Activated CD8-positive, alpha-beta memory T cell treated with anti-CD3 and anti-CD28 coated beads, Interleukin-2, amount 50 U/mL, for 24 hours (primary cell): ENCODE results near the gene CIDEA.
"Not testable (repeated sequence)": the region's sequence is repeated elsewhere in the genome, so short reads cannot be mapped to it uniquely, and the experiment has no call there.

Experiments used
- DNase-seq: peaks from one replicate; pipeline ENCODE4 v3.0.0-alpha.2; 2020; ENCODE audit errors: extremely low read depth

CIDEA gene, protein sequence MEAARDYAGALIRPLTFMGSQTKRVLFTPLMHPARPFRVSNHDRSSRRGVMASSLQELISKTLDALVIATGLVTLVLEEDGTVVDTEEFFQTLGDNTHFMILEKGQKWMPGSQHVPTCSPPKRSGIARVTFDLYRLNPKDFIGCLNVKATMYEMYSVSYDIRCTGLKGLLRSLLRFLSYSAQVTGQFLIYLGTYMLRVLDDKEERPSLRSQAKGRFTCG

DNA sequence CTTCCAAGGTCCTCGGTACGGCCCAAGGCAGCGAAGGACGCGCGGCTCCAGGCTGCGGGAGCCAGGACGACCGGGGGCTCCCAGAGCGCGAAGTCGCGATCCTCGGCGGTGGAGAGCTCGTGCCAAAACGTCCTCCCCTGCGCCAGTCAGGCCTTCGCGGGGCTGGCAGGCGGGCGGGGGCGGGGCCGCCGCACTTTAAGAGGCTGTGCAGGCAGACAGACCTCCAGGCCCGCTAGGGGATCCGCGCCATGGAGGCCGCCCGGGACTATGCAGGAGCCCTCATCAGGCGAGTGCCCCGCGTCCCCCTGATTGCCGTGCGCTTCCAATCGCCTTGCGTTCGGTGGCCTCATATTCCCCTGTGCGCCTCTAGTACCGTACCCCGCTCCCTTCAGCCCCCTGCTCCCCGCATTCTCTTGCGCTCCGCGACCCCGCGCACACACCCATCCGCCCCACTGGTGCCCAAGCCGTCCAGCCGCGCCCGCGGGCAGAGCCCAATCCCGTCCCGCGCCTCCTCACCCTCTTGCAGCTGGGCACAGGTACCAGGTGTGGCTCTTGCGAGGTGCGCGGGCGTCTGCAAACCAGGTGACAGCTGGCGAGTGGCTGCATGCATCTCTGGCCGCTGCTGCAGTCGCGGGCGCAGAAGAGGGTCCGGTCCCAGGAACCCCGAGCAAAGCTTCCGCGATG is at the start of gene CIDEA:
TSS of gene CIDEA (plus strand) at position 226 of the 684 bp plus-strand sequence. CDS start at position 249, 23 bp downstream.
- DNase-seq = no peak

DNA sequence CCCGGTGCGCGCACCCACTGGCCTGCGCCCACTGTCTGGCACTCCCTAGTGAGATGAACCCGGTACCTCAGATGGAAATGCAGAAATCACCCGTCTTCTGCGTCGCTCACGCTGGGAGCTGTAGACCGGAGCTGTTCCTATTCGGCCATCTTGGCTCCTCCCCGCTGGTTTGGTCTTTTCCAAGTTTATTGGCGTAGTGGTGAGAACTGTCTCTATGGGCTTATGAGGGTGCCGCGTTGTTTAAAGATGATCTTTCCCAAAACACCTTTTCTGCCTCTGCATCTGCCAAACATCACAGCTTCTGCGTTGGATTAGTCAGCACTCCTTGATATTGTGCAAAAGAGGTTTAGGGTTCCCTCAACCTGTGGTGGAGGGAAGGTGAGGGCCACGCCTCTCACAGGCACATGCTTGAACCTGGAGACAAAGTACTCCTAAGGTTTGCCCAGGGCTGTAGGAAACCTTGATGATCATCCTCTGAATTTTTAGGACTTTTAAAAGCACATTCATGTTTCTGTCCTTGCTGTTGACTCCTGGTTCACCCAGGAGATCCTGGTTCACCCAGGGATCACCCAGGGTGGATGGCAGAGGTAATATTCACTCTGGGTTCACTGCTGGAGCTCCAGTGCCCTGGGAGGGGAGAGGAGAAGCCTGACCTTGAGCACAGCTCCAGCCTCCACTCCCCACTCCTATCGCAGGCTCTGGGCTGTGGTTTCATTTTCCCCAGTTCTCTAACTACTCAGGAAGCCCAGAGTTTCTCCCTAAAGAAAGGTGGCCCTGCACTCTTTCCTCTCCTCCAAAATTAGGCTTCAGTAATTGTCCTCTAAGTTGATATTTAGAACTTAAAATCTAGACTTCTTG is 45.6 kb upstream of the CIDEA start:
- DNase-seq = not testable (repeated sequence)

DNA sequence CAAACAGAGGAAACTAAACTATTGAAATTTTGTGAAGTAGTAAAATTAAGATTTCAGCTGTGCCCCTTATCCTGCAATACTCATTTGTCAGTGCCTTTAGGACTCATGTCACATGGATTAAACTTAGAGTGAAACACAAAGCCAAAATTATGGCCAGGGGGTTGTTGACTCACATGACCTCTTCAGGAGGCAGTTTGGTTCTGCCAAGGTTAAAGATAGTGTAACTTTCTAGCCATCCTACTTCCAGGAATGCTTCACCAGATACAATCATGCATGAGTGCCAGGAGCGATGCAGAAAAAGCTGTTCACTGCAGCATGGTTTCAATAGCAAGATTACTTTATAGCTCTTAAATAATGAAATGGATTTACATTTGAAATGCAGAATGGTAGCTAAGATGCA is 41.9 kb upstream of the CIDEA start:
- DNase-seq = not testable (repeated sequence)

DNA sequence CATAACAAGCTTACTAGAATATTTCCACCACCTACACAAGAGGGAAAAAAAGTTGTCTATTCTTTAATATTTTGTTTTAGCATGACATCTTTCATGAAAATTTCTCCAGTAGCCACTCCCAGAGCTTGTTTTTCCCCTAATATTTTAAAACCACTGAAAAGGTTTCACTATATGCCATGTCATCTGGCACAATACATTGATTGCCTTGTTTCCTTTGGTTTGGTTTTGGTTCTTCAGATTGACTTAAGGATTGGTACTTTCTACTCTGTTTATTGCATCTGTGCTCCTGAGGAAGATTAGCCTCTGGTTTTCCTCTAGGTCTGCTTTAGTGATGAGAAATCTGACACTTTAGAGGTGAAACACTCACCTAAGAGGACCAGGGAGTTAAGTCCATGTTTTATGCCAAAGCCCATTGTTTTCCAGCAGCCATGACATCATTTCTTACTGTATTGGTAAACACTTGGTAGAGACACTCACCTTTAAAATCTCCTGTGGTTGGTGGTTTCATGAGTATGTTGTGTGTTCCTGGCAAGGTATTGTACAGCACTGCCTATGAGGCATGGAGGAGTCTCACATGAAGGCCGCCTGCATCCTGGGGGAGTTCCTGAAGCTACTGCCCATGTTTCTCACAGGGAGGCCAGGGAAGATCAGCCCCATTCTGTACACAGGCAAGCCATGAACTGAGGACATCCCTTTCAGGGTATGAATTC is 39.7 kb upstream of the CIDEA start:
- not testable (repeated sequence) for DNase-seq

DNA sequence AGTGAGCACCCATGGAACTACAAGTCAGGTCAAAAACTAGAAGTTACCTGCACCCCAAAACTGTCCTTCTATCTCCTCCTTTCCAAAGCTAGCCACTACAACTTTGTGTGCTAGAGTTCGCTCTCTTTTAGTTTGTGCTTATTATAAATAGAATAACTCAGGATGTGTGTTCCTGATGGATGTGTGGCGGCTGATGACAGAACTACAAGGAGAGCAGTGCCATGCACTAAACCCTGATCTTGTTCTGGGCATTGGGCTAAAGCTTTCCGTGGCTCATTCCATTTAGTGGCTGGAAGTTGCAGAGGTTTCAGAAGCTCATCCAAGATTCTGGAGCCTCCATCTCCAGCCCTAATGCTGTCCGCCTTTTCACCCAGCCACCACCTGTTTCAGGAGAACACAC is 37.7 kb upstream of the CIDEA start:
- DNase-seq = not testable (repeated sequence)

DNA sequence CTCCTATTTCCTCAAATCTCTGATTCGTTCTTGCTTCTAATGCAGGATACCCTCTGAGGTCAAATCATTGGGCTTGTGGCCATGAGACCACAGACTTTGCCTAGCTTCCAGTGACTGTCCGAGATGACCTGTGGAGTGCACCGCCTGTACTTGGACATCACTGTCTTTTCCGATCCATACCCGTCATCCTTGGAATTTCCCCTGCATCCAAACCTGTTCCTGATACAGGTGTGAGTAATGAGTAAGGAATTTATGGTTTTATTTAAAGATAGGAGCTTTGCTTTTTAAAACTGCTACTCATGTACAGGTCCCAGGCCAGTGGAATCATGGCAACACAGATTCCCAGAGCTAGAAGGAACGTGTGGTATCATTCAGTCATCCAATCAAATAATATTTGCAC is 35.6 kb upstream of the CIDEA start:
- not testable (repeated sequence) for DNase-seq

DNA sequence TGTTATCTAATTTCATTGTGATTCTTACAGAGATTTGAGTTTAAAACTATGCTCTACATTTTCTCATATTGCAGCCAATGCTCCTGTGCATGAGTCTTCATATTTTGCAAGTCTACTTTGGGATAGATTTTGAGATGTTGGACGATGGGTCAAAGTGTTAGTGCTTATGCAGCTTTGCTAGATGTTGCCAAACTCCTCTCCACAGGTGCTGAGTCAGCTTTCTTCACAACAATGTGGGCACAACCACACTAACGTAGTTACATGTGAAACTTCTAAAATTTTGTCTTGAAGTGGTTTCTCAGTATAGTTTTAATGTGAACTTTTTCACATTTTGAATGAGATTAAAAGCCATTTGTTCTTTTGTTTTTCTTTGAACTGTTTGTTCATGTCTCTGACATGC is 32.1 kb upstream of the CIDEA start:
- not testable (repeated sequence) for DNase-seq

DNA sequence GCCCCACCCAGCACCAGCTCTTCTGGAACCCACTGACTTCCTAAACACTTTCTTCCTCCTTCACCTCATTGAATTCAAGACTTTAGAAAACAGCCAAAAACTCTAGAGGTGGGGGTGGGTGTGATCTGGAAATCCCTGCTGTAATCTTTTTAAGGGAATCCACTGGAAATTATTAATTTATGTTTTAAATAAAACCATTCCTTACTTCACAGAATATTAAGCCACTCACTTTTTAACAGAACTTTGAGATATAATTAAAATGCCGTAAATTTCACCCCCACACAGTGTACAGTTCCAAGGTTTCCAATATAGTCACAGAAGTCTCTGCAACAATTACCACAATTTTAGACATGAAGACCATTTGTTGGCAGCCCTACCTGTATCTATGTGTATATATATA is 30.8 kb upstream of the CIDEA start:
- not testable (repeated sequence) for DNase-seq

DNA sequence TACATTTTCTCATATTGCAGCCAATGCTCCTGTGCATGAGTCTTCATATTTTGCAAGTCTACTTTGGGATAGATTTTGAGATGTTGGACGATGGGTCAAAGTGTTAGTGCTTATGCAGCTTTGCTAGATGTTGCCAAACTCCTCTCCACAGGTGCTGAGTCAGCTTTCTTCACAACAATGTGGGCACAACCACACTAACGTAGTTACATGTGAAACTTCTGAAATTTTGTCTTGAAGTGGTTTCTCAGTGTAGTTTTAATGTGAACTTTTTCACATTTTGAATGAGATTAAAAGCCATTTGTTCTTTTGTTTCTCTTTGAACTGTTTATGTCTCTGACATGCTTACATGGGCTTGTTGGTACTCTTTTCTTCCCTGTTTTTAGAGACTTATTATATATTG is 27.4 kb upstream of the CIDEA start:
- DNase-seq = not testable (repeated sequence)

DNA sequence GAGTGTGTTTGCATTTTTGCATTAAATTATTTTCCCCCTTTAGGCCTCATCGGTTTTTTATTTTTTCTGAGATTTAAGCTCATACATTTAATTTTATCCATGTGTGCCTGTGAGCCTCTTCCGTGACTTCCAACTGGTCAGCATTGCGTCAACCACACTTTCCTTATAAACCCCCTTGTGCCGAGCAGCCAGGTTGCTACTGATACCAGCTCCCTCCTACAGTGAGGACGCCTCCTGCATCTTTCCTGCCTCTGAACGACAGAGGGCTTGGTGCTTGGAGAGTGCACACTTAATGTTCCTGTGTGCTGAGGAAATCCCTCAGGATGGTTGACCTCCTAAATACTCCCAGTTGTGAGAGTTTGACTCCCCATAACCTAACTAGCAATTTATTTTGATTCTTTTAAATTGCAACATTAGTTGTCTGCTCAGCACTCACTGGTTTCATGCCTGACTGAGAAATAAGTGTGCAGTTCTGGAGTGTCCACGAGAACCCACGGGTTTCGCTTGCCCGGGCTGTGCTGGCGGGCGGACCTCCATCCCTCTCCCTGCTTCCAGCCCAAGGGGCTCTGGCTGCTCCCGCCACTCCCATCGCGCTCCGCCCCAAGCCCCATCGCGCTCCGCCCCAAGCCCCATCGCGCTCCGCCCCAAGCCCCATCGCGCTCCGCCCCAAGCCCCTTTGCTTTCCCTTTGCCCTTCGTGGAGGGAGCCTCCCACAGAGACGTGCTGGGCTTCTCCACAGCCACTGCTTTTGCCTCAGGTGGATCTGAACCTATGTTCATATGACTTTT is 26.6 kb upstream of the CIDEA start:
- DNase-seq = not testable (repeated sequence)

DNA sequence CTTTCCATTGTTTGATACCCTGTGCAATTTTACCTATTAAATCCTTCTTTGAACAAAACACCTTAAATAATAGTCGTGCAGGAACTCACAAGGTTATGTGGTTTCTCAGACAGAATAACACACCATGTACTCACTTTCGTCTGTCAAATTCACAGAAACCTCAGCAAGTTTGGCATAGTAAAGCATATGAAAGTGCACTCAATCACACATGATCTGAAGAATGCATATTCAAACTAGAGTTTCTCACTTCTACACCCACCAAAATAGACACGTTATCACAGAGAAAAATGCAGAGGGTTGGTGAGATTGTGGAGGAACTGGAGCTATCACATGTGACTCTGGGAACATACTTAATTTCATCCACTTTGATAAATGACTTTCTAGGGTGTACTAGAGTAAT is 25.9 kb upstream of the CIDEA start:
- not testable (repeated sequence) for DNase-seq

DNA sequence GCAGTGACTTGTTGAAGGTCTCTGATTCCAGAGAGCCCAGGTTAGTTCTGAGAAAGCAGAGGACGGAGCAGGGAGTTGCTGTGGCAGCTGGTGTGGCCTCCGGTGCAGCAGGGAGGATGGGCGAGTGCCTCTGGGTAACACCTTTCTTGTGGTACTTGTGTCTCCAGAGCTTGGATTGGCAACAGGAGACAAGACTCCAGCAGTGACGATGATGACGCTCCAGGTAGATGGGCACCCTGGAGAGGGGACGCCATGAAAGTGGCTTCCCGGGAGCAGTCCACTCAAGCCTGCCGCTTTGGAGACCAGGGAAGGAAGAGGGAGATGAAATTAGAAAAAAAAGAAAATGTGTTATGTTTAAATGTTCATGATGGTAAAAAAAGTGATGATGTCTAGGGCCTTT is 23.6 kb upstream of the CIDEA start:
- DNase-seq = not testable (repeated sequence)

DNA sequence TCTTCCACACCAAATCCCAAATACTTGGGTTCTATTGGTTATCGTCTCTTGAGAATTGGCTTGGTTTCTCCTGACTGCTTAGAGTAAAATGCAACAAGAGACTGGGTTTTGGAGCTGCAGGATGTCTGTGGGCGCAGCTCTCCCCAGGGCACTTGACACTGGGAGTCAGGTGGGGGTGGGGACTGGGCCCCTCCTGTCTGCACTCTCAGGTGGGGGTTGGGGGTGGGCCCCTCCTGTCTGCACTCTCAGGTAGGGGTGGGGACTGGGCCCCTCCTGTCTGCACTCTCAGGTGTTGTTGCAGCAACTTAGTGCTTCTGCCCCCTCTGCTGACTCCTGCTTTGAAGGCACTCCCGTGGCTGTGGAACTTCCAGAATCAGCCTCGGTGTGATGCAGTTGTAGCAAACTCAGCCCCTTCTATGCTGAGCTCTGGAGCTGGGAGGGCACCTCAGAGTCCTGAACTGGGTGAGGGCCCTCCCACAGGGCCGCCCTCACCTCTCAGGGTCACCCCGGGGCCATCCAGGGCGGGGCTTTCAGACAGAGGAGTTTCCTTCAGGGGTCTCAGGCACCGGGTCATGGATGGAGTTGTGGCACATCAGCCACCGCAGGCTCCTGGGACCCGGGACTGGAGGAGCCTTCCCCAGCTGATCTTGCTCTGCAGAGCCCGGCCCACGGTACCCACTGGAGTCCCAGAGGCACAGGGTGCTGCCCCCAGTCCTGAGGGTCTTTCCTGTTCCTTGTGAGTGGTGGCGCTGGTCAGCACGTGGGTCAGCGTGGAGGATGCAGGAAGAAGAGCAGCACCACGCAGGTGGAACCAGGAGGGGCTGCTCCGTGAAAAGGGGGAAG is 22.9 kb upstream of the CIDEA start:
- DNase-seq = no peak

DNA sequence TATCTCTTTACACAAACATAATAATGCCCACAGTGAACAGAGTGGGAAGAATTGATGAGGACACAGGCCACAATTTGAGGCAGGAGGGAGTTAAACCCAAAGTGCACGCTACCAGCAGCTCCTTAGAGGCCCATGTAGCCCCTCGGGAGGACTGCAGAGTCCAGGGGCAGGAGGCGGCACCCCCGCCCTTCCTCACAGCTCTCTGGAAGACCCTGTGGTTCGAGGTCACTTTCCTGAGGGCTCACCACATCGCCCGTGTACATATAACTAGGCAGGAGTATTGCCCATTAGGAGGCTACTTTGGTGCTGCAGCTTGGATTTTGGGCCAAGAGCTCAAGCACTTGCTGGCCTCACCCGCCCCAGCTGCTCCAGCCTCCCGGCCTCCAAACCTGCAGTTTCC is 22.2 kb upstream of the CIDEA start:
- DNase-seq = no peak

DNA sequence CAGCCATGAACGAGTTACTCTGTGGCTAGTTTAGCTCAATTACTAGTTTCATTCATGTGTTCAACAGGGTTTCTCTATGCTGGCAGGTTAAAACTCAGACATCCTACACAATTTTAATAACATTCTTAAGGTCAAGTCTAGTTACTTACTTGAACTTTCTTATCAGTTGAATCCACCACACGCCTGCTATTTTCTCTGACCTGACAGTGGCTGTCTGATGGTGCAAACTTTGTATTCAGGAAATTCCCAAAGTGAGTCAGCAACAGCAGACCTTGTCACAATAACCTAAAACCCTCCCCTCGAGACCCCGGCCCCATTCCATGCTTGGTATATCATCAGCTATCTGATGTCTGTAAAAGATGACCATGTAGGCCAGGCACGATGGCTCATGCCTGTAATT is 20.8 kb upstream of the CIDEA start:
- no peak for DNase-seq

DNA sequence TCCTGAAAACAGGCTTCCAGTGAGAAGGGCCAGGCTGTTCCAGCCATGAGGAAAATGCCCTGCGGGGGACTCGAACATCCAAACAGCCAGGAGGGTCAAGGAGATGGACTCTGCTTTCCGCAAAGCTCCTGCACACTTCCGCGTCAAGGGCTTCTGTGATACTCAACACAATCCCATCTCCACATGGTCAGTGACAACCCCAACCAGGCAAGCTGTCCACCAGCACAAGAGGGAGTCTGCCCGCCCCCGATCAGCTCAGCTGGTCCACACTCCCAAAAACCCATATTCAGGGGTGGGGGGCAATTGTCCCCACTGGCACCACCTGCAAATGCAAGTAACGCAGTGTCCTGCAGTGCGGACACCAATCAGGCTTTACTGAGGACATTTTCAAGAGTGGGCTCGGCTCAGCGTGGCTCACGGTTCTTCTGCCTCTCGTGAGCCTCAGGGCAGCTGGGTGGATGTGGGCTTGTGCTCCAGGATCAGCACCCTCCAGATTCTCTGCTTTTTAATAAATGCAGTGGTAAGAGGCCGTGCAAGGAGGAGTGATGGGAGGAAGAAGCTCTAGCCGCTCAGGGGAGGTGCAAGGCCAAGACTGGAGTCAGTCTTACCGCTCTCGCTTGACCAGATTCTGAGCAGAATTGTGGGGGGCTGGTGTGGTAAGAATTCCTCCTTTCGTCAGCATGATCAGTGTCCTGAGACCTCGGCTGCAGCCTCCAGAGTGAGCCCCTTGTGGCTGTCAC is 19.5 kb upstream of the CIDEA start:
- no peak for DNase-seq

DNA sequence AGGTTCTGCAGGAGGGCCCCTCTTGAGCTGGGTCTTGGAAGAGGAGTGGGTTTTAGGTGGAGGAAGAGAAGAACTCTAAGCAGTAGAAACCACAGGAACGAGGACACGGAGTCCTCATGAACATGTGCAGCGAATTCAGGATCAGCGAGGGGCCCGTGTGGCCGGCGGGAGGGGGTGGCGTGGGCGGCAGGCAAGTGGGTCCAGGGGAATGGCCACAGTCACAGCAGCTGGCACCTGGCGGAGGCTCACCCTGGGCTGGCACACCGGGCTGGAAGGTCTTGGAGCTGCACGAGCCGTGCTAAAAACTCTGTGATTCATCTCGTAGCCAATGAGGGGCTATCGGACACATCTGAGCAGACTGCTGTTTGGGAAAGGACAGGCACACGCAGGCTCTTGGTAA is 18.0 kb upstream of the CIDEA start:
- no peak for DNase-seq

DNA sequence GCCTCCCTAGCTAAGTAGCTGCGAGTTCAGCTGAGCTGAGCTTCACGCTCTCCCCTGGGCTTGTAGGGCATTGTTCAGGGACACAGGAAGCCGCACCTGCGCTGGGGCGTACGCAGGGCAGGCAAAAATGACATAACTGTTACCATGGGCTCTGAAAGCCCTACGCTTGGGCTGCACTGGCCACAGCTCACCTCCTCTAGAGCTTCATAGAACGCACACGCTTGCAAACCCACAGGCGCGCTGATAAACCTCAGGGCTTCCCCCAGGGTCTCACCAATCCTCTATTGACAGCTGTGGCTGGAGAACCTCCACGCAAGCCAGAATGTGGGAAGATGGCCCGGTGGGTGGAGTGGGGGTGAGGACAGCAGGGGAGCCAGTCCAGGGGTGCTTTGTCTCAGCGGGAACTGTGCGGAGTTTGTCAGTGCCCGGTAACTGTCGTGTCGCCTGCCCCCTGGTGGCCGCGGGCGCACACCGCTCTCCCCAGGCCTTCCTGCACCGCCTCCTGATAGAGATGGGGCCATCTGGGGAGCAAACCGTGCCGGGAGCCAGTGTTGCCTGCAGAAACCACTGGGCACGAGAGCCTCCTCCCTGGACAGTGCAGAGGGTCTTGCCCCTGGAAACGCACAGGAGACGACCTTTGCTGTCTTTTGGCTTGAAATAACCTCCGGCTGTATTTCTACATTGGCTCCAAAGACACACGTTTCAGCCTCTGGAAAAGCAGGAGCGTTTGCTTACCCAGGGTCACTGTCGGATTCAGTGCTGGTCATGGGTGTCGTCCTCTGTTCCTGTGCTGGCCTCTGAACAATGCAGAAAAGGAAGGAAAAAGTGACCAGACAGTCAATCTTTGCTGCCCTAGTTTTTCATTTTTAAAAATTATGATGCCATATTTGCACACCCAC is 17.0 kb upstream of the CIDEA start:
- peak; percentile 24 for DNase-seq
